PC-9 (cell line): ENCODE results near the gene BRI3. TPM values are rescaled to one million over a fixed set of nuclear protein-coding genes. Genes with fewer than 3 reads are reported as not detected.

ENCODE experiments used
- BruUV-seq: library from RNA; stranded (reverse); fragments of 400-500 nt; replicated peaks from 2 replicates; lab custom pipeline; 2021; lab: Mats Ljungman, UMichigan
- CTCF ChIA-PET: fragments of 300-600 bp; sonication (Branson Sonifier 250); formaldehyde crosslinking; loops from one replicate; lab custom pipeline; 2022; ENCODE audit warnings: antibody characterized with exemption; lab: Charles Lee
- POLR2A ChIA-PET: fragments of 300-600 bp; sonication (Branson Sonifier 250); formaldehyde crosslinking; loops from one replicate; lab custom pipeline; 2022; ENCODE audit warnings: antibody characterized with exemption; ENCODE audit not compliant: unreplicated experiment; lab: Charles Lee
- DNase-seq, 2 experiments: peaks; one replicate each; pipeline versions ENCODE4 v3.0.0 to v3.0.0-alpha.2; 2015 to 2022; ENCODE audit warnings: mixed read lengths in 1 of 2
- H2AFZ ChIP-seq: fragments of 200-600 bp; sonication (generic); 2 replicates; pipeline ENCODE4 v1.8.1; 2017; ENCODE audit warnings: antibody characterized with exemption
- H3F3A ChIP-seq: fragments of 200-600 bp; sonication (generic); 2 replicates; pipeline ENCODE4 v1.8.1; 2017; ENCODE audit warnings: antibody characterized with exemption, mild to moderate bottlenecking, low read depth; ENCODE audit not compliant: insufficient read depth
- H3K27ac ChIP-seq: fragments of 200-600 bp; sonication (generic); 2 replicates; pipeline ENCODE4 v1.6.1; 2016; ENCODE audit warnings: mixed run types
- H3K27me3 ChIP-seq: fragments of 200-600 bp; sonication (generic); 2 replicates; pipeline ENCODE4 v1.6.1; 2016; ENCODE audit warnings: low read depth, mixed run types; ENCODE audit not compliant: insufficient read depth
- H3K36me3 ChIP-seq: fragments of 200-600 bp; sonication (generic); 2 replicates; pipeline ENCODE4 v1.6.1; 2016; ENCODE audit warnings: low read depth, mixed run types
- H3K4me1 ChIP-seq: fragments of 200-600 bp; sonication (generic); replicated peaks from 2 replicates; pipeline ENCODE4 v1.6.1; 2016; ENCODE audit warnings: mixed run types; ENCODE audit not compliant: insufficient read depth
- H3K4me2 ChIP-seq: fragments of 200-600 bp; sonication (generic); 2 replicates; pipeline ENCODE4 v1.6.1; 2017; ENCODE audit warnings: mixed run types
- H3K4me3 ChIP-seq: fragments of 200-600 bp; sonication (generic); 2 replicates; pipeline ENCODE4 v1.6.1; 2016; ENCODE audit warnings: mixed run types
- H3K79me2 ChIP-seq: fragments of 200-600 bp; sonication (generic); 2 replicates; pipeline ENCODE4 v1.6.1; 2017; ENCODE audit warnings: low read depth, mixed run types
- H3K9me2 ChIP-seq: fragments of 200-600 bp; sonication (generic); 2 replicates; pipeline ENCODE4 v1.8.1; 2017; ENCODE audit warnings: mild to moderate bottlenecking; ENCODE audit not compliant: insufficient read depth
- H3K9me3 ChIP-seq: fragments of 200-600 bp; sonication (generic); 2 replicates; pipeline ENCODE4 v1.8.1; 2016; ENCODE audit warnings: low read depth; ENCODE audit not compliant: insufficient read depth
- H4K20me1 ChIP-seq: fragments of 200-600 bp; sonication (generic); 2 replicates; pipeline ENCODE4 v1.8.1; 2017; ENCODE audit not compliant: insufficient read depth
- EZH2 ChIP-seq: fragments of 200-600 bp; sonication (generic); IDR thresholded peaks from 2 replicates; pipeline ENCODE4 v1.8.0; 2017; ENCODE audit warnings: antibody characterized with exemption, low read depth
- intact Hi-C: fragments of 100-400 bp; cut with micrococcal nuclease; formaldehyde crosslinking; loops from one replicate; pipeline ENCODE4 v1.10.0; 2022; ENCODE audit not compliant: unreplicated experiment
- total RNA-seq: library from RNA; stranded (reverse); gene quantifications from 2 replicates; pipeline ENCODE4 v1.2.3, GENCODE V29; 2021
- TF ChIP-seq, protein P1 (sequence below): fragments of 200-600 bp; sonication (generic); conservative IDR thresholded peaks from 2 replicates; pipeline ENCODE4 v1.6.1; 2017; ENCODE audit warnings: mixed run types, antibody characterized with exemption, mild to moderate bottlenecking, moderate library complexity

The BRI3 gene
- total RNA-seq, 1 experiment from 2014 or later, result 255 TPM

- intact Hi-C loops, result no loop called here
- Histone ChIP-seq H3K9me3 (no peaks in the 10 kb centered on the region), H3K27me3 (no peaks in the 10 kb centered on the region), H3F3A (no peaks in the 10 kb centered on the region), H3K79me2 (no peaks in the 10 kb centered on the region), H2AFZ (no peak overlapping the region), H3K36me3 (no peaks in the 10 kb centered on the region), H3K4me3 (no peak overlapping the region), H3K27ac (no peak overlapping the region), H3K4me2 (no peak overlapping the region), H4K20me1 (no peaks in the 10 kb centered on the region), H3K9me2 (no peaks in the 10 kb centered on the region), H3K4me1 (no peaks in the 10 kb centered on the region)
- DNase-seq, result no peak
- no peak for TF ChIP-seq EZH2
- TF ChIP-seq, protein P1, sequence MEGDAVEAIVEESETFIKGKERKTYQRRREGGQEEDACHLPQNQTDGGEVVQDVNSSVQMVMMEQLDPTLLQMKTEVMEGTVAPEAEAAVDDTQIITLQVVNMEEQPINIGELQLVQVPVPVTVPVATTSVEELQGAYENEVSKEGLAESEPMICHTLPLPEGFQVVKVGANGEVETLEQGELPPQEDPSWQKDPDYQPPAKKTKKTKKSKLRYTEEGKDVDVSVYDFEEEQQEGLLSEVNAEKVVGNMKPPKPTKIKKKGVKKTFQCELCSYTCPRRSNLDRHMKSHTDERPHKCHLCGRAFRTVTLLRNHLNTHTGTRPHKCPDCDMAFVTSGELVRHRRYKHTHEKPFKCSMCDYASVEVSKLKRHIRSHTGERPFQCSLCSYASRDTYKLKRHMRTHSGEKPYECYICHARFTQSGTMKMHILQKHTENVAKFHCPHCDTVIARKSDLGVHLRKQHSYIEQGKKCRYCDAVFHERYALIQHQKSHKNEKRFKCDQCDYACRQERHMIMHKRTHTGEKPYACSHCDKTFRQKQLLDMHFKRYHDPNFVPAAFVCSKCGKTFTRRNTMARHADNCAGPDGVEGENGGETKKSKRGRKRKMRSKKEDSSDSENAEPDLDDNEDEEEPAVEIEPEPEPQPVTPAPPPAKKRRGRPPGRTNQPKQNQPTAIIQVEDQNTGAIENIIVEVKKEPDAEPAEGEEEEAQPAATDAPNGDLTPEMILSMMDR, result no peak
- POLR2A ChIA-PET, result no interaction called here
- CTCF ChIA-PET, result no interaction called here
- BruUV-seq, result no TSS peak
These were observed 39.1 kb upstream of the BRI3 start for GRCh38 chr7:98242342-98242741.

GRCh38 chr7:98242934-98243333 lies 38.6 kb upstream of the BRI3 start:
- Histone ChIP-seq H4K20me1 (no peaks in the 10 kb centered on the region), H3K27ac (no peak overlapping the region), H3K79me2 (no peaks in the 10 kb centered on the region), H3K27me3 (no peaks in the 10 kb centered on the region), H3K4me1 (no peaks in the 10 kb centered on the region), H3K9me3 (no peaks in the 10 kb centered on the region), H3K4me2 (no peak overlapping the region), H2AFZ (no peak overlapping the region), H3K36me3 (no peaks in the 10 kb centered on the region), H3K4me3 (no peak overlapping the region), H3F3A (no peaks in the 10 kb centered on the region), H3K9me2 (no peaks in the 10 kb centered on the region)
- DNase-seq, result no peak
- no TSS peak for BruUV-seq
- TF ChIP-seq, protein P1, result no peak
- TF ChIP-seq EZH2, result no peak
- ChIA-PET POLR2A (no interaction called here), CTCF (no interaction called here)
- intact Hi-C loops, result no loop called here

DNA sequence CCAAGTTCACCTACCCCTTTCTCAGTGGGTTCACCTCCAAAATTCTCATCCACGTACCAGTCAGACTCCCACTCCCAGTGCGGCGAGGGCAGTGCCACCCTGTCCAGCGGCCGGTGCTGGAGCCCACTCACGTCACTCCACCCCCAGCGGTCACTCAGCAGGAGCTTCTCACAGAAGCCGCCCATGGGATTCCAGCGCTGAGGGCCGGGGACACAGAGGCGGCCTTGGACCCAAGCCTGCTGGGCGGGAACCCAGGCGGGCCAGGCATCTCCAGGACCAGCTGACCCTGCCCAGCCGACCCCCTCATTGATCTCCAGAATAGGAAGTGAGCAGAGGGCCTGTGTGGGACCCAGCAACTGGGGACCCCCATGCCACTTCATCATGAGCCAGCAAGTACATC lies 36.6 kb upstream of the BRI3 start:
- Histone ChIP-seq H3K9me2 (no peaks in the 10 kb centered on the region), H3K4me2 (no peak overlapping the region), H3K27me3 (no peaks in the 10 kb centered on the region), H3K4me3 (no peak overlapping the region), H3F3A (peaks cover 4% of the 10 kb centered on the region), H3K4me1 (peaks cover 11% of the 10 kb centered on the region), H3K36me3 (no peaks in the 10 kb centered on the region), H3K27ac (no peak overlapping the region), H3K9me3 (no peaks in the 10 kb centered on the region), H2AFZ (no peak overlapping the region), H4K20me1 (no peaks in the 10 kb centered on the region), H3K79me2 (0 out of 2 replicates have a peak, but pooled peaks cover 7% of the 10 kb centered on the region)
- intact Hi-C loops, result loop anchor here (2.0 kb wide), 1 partner anchor 72 kb away; no protein-coding TSS in a partner anchor
- TF ChIP-seq, protein P1, result no peak
- no peak for TF ChIP-seq EZH2
- BruUV-seq, result no TSS peak
- ChIA-PET CTCF (no interaction called here), POLR2A (no interaction called here)
- no peak for DNase-seq
